WTC11 (cell line): ENCODE data around the gene LIX1L. TPM values are rescaled to one million over a fixed set of nuclear protein-coding genes. Genes with fewer than 3 reads are reported as not detected.

ENCODE experiments used
- ATAC-seq: fragments of 200-7000 bp; cut with Tn5 transposase; 2 replicates; pipeline ENCODE4 v1.10.0; 2021; ENCODE audit warnings: mild to moderate bottlenecking, moderate library complexity
- CTCF ChIA-PET: fragments of 300-600 bp; sonication (Branson Sonifier 250); formaldehyde crosslinking; loops from one replicate; lab custom pipeline; 2021; ENCODE audit warnings: antibody characterized with exemption; lab: Charles Lee
- POLR2A ChIA-PET: fragments of 350-600 bp; sonication (Branson Sonifier 250); formaldehyde crosslinking; loops from one replicate; lab custom pipeline; 2021; ENCODE audit warnings: antibody characterized with exemption; lab: Charles Lee
- DNase-seq: peaks from one replicate; pipeline ENCODE4 v3.0.0; 2021; ENCODE audit warnings: low spot score
- H3K27ac Mint-ChIP-seq: 2 replicates; pipeline ENCODE4 v1.8.0; 2021; ENCODE audit warnings: mixed read lengths
- H3K27me3 Mint-ChIP-seq: 2 replicates; pipeline ENCODE4 v1.8.0; 2021; ENCODE audit warnings: low read depth, mild to moderate bottlenecking, moderate library complexity, mixed read lengths
- H3K36me3 Mint-ChIP-seq: 2 replicates; pipeline ENCODE4 v1.8.0; 2021; ENCODE audit warnings: mixed read lengths
- H3K4me1 Mint-ChIP-seq: 2 replicates; pipeline ENCODE4 v1.8.0; 2022; ENCODE audit warnings: mixed read lengths
- H3K4me3 Mint-ChIP-seq: 2 replicates; pipeline ENCODE4 v1.8.0; 2021; ENCODE audit warnings: mild to moderate bottlenecking, moderate library complexity, mixed read lengths
- H3K9me3 Mint-ChIP-seq: 2 replicates; pipeline ENCODE4 v1.8.0; 2021; ENCODE audit warnings: mixed read lengths
- ATF1 ChIP-seq: sonication (generic); formaldehyde crosslinking; IDR thresholded peaks from 2 replicates; pipeline ENCODE4 v1.8.1; 2023; ENCODE audit warnings: mild to moderate bottlenecking, moderate library complexity, missing genetic modification reagents
- CREB1 ChIP-seq: sonication (generic); formaldehyde crosslinking; IDR thresholded peaks from 2 replicates; pipeline ENCODE4 v1.8.0; 2023; ENCODE audit warnings: mild to moderate bottlenecking, missing genetic modification reagents
- FOXJ3 ChIP-seq: sonication (generic); formaldehyde crosslinking; IDR thresholded peaks from 2 replicates; pipeline ENCODE4 v1.9.0; 2021; ENCODE audit warnings: missing genetic modification reagents, mild to moderate bottlenecking, borderline replicate concordance
- FOXP1 ChIP-seq: sonication (generic); formaldehyde crosslinking; IDR thresholded peaks from 2 replicates; pipeline ENCODE4 v1.8.0; 2022; ENCODE audit warnings: missing genetic modification reagents, mild to moderate bottlenecking, moderate library complexity, borderline replicate concordance
- GRHL2 ChIP-seq: fragments of 250-450 bp; sonication (Bioruptor Pico); IDR thresholded peaks from 2 replicates; pipeline ENCODE4 v1.8.0; 2022; ENCODE audit warnings: mild to moderate bottlenecking, moderate library complexity; ENCODE audit not compliant: insufficient replicate concordance, severe bottlenecking
- JAZF1 ChIP-seq: fragments of 250-450 bp; sonication (Bioruptor Pico); IDR thresholded peaks from 2 replicates; pipeline ENCODE4 v1.9.0; 2021; ENCODE audit warnings: moderate library complexity, mild to moderate bottlenecking, inconsistent platforms
- JUN ChIP-seq: sonication (generic); formaldehyde crosslinking; IDR thresholded peaks from 2 replicates; pipeline ENCODE4 v1.8.0; 2023; ENCODE audit warnings: mild to moderate bottlenecking, missing genetic modification reagents
- MYBL2 ChIP-seq: sonication (generic); formaldehyde crosslinking; IDR thresholded peaks from 2 replicates; pipeline ENCODE4 v1.8.1; 2023; ENCODE audit warnings: mild to moderate bottlenecking, moderate library complexity, missing genetic modification reagents
- RORB ChIP-seq: fragments of 250-450 bp; sonication (Bioruptor Pico); IDR thresholded peaks from 2 replicates; pipeline ENCODE4 v1.9.0; 2021; ENCODE audit warnings: mild to moderate bottlenecking
- SP1 ChIP-seq: sonication (generic); formaldehyde crosslinking; conservative IDR thresholded peaks from 2 replicates; pipeline ENCODE4 v1.8.1; 2022; ENCODE audit warnings: missing genetic modification reagents
- TEAD1 ChIP-seq: sonication (generic); formaldehyde crosslinking; IDR thresholded peaks from 2 replicates; pipeline ENCODE4 v1.8.0; 2022; ENCODE audit warnings: mild to moderate bottlenecking, missing genetic modification reagents
- ZNF396 ChIP-seq: fragments of 250-450 bp; sonication (Bioruptor Pico); IDR thresholded peaks from 2 replicates; pipeline ENCODE4 v1.8.0; 2021; ENCODE audit warnings: mild to moderate bottlenecking, moderate library complexity, borderline replicate concordance
- ZNF671 ChIP-seq: fragments of 250-450 bp; sonication (Bioruptor Pico); IDR thresholded peaks from 2 replicates; pipeline ENCODE4 v1.8.0; 2021; ENCODE audit warnings: mild to moderate bottlenecking
- total RNA-seq: library from RNA; stranded (reverse); gene quantifications from 3 replicates; pipeline ENCODE4 v1.2.3, GENCODE V29; 2021
- TF ChIP-seq, protein P1 (sequence below): sonication (generic); formaldehyde crosslinking; IDR thresholded peaks from 2 replicates; pipeline ENCODE4 v1.8.0; 2022; ENCODE audit warnings: mild to moderate bottlenecking, missing genetic modification reagents
- TF ChIP-seq, protein P2 (sequence below): fragments of 250-450 bp; sonication (Bioruptor Pico); IDR thresholded peaks from 2 replicates; pipeline ENCODE4 v1.9.0; 2021; ENCODE audit warnings: mild to moderate bottlenecking, borderline replicate concordance
- TF ChIP-seq, protein P3 (sequence below): sonication (generic); formaldehyde crosslinking; IDR thresholded peaks from 2 replicates; pipeline ENCODE4 v1.8.0; 2022; ENCODE audit warnings: mild to moderate bottlenecking, missing genetic modification reagents
- TF ChIP-seq, protein P4 (sequence below): sonication (generic); formaldehyde crosslinking; IDR thresholded peaks from 2 replicates; pipeline ENCODE4 v1.8.1; 2022; ENCODE audit warnings: mild to moderate bottlenecking, missing genetic modification reagents, moderate library complexity, borderline replicate concordance
- TF ChIP-seq, protein P5 (sequence below): fragments of 250-450 bp; sonication (Bioruptor Pico); IDR thresholded peaks from 2 replicates; pipeline ENCODE4 v1.9.0; 2021; ENCODE audit warnings: mild to moderate bottlenecking
- TF ChIP-seq, protein P6 (sequence below): sonication (generic); formaldehyde crosslinking; IDR thresholded peaks from 2 replicates; pipeline ENCODE4 v1.8.1; 2022; ENCODE audit warnings: mild to moderate bottlenecking, moderate library complexity, missing genetic modification reagents
- TF ChIP-seq, protein P7 (sequence below): sonication (generic); formaldehyde crosslinking; IDR thresholded peaks from 2 replicates; pipeline ENCODE4 v1.8.1; 2023; ENCODE audit warnings: mild to moderate bottlenecking, missing genetic modification reagents
- TF ChIP-seq, protein P8 (sequence below): sonication (generic); formaldehyde crosslinking; IDR thresholded peaks from 2 replicates; pipeline ENCODE4 v1.8.1; 2022; ENCODE audit warnings: low read depth, mild to moderate bottlenecking, moderate library complexity, missing genetic modification reagents, borderline replicate concordance

The LIX1L gene
- total RNA-seq, 1 experiment from 2014 or later, result 3.0 TPM

DNA sequence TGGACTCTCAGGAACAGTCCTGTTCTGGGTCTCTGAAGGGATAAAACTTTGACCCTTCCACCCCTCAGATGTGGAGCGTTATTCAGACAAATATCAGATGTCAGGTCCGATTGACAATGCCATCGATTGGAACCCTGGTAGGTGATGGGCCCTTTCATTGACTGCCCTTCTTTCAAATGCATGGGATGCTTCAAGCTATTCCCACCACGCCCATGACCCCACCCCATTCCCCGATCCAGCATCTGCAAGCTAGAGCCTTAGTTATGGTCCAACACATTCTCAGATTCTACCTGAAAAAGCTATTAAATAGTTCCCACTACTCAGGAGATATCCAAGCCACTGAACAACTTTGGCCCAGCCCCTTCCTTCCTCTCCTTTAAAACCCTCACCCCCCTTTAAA lies 19.2 kb upstream of the LIX1L start (continued):
- TF ChIP-seq, protein P1, sequence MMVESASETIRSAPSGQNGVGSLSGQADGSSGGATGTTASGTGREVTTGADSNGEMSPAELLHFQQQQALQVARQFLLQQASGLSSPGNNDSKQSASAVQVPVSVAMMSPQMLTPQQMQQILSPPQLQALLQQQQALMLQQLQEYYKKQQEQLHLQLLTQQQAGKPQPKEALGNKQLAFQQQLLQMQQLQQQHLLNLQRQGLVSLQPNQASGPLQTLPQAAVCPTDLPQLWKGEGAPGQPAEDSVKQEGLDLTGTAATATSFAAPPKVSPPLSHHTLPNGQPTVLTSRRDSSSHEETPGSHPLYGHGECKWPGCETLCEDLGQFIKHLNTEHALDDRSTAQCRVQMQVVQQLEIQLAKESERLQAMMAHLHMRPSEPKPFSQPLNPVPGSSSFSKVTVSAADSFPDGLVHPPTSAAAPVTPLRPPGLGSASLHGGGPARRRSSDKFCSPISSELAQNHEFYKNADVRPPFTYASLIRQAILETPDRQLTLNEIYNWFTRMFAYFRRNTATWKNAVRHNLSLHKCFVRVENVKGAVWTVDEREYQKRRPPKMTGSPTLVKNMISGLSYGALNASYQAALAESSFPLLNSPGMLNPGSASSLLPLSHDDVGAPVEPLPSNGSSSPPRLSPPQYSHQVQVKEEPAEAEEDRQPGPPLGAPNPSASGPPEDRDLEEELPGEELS (CRISPR knock-in tag), result no peak
- TF ChIP-seq TEAD1 (CRISPR knock-in tag), result no peak
- no peak for TF ChIP-seq SP1 (CRISPR knock-in tag)
- TF ChIP-seq, protein P2, sequence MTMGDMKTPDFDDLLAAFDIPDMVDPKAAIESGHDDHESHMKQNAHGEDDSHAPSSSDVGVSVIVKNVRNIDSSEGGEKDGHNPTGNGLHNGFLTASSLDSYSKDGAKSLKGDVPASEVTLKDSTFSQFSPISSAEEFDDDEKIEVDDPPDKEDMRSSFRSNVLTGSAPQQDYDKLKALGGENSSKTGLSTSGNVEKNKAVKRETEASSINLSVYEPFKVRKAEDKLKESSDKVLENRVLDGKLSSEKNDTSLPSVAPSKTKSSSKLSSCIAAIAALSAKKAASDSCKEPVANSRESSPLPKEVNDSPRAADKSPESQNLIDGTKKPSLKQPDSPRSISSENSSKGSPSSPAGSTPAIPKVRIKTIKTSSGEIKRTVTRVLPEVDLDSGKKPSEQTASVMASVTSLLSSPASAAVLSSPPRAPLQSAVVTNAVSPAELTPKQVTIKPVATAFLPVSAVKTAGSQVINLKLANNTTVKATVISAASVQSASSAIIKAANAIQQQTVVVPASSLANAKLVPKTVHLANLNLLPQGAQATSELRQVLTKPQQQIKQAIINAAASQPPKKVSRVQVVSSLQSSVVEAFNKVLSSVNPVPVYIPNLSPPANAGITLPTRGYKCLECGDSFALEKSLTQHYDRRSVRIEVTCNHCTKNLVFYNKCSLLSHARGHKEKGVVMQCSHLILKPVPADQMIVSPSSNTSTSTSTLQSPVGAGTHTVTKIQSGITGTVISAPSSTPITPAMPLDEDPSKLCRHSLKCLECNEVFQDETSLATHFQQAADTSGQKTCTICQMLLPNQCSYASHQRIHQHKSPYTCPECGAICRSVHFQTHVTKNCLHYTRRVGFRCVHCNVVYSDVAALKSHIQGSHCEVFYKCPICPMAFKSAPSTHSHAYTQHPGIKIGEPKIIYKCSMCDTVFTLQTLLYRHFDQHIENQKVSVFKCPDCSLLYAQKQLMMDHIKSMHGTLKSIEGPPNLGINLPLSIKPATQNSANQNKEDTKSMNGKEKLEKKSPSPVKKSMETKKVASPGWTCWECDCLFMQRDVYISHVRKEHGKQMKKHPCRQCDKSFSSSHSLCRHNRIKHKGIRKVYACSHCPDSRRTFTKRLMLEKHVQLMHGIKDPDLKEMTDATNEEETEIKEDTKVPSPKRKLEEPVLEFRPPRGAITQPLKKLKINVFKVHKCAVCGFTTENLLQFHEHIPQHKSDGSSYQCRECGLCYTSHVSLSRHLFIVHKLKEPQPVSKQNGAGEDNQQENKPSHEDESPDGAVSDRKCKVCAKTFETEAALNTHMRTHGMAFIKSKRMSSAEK (CRISPR knock-in tag), result no peak

DNA sequence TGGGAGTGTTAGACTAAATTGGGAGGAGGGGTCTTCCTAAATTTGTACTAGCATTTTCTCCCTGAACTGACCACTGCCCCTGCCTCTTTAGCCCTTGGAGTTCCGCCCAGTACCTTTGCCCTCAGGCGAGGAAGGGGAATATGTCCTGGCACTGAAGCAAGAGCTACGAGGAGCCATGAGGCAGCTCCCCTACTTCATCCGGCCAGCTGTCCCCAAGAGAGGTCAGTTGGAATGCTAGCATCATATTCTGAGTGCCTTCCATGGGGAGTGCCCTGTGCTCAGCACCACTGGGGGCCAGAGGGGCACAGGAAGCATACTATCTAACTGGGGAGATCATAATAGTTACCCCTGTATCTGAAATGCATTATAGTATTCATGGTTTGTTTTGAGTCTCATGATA lies 17.4 kb upstream of the LIX1L start:
- Mint-ChIP-seq H3K4me1 (peaks cover 2% of the 10 kb centered on the region; the same call in 1 of the 2 replicates), H3K27me3 (no peaks in the 10 kb centered on the region), H3K27ac (no peak overlapping the region; the same call in 1 of the 2 replicates), H3K36me3 (no peaks in the 10 kb centered on the region), H3K9me3 (no peaks in the 10 kb centered on the region), H3K4me3 (no peak overlapping the region)
- TF ChIP-seq FOXJ3 (CRISPR knock-in tag) (no peak), CREB1 (CRISPR knock-in tag) (no peak), RORB (CRISPR knock-in tag) (no peak), ZNF396 (no peak), FOXP1 (CRISPR knock-in tag) (no peak), JAZF1 (CRISPR knock-in tag) (no peak), ZNF671 (no peak)
- TF ChIP-seq, protein P3, sequence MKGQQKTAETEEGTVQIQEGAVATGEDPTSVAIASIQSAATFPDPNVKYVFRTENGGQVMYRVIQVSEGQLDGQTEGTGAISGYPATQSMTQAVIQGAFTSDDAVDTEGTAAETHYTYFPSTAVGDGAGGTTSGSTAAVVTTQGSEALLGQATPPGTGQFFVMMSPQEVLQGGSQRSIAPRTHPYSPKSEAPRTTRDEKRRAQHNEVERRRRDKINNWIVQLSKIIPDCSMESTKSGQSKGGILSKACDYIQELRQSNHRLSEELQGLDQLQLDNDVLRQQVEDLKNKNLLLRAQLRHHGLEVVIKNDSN (CRISPR knock-in tag), result no peak
- TF ChIP-seq, protein P4, sequence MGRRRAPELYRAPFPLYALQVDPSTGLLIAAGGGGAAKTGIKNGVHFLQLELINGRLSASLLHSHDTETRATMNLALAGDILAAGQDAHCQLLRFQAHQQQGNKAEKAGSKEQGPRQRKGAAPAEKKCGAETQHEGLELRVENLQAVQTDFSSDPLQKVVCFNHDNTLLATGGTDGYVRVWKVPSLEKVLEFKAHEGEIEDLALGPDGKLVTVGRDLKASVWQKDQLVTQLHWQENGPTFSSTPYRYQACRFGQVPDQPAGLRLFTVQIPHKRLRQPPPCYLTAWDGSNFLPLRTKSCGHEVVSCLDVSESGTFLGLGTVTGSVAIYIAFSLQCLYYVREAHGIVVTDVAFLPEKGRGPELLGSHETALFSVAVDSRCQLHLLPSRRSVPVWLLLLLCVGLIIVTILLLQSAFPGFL (CRISPR knock-in tag), result no peak
- ATAC-seq, result no peak
- no peak for DNase-seq
- CTCF ChIA-PET, result no interaction called here
- POLR2A ChIA-PET, result no interaction called here

DNA sequence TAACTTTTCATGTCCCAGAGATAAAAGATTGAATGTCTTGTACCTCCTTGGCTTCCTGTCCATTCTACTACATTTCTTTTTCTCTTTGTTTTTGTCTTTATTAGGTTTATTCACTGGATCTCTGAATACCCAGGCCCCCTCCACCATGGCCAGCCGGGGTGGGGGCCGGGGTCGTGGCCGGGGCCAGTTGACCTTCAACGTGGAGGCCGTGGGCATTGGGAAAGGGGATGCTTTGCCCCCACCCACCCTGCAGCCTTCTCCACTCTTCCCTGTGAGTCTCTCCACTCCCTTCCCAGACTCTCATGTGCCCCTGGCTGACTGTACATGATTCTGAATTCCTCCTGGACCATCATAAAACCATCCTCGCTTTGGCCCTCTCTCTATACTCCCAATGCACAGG lies 16.9 kb upstream of the LIX1L start:
- H3K36me3 Mint-ChIP-seq, result no peaks in the 10 kb centered on the region
- CTCF ChIA-PET, result no interaction called here
- peaks cover 2% of the 10 kb centered on the region; the same call in 1 of the 2 replicates for H3K4me1 Mint-ChIP-seq
- H3K4me3 Mint-ChIP-seq, result no peak overlapping the region
- no peaks in the 10 kb centered on the region for H3K27me3 Mint-ChIP-seq
- H3K27ac Mint-ChIP-seq, result no peak overlapping the region
- ATAC-seq, result no peak
- POLR2A ChIA-PET, result no interaction called here
- TF ChIP-seq, protein P5, sequence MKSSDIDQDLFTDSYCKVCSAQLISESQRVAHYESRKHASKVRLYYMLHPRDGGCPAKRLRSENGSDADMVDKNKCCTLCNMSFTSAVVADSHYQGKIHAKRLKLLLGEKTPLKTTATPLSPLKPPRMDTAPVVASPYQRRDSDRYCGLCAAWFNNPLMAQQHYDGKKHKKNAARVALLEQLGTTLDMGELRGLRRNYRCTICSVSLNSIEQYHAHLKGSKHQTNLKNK (CRISPR knock-in tag), result no peak
- TF ChIP-seq FOXP1 (CRISPR knock-in tag) (no peak), JUN (no peak), GRHL2 (no peak), ATF1 (CRISPR knock-in tag) (no peak), MYBL2 (CRISPR knock-in tag) (no peak)
- TF ChIP-seq, protein P6, sequence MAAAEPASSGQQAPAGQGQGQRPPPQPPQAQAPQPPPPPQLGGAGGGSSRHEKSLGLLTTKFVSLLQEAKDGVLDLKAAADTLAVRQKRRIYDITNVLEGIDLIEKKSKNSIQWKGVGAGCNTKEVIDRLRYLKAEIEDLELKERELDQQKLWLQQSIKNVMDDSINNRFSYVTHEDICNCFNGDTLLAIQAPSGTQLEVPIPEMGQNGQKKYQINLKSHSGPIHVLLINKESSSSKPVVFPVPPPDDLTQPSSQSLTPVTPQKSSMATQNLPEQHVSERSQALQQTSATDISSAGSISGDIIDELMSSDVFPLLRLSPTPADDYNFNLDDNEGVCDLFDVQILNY (CRISPR knock-in tag), result no peak
- TF ChIP-seq, protein P7, sequence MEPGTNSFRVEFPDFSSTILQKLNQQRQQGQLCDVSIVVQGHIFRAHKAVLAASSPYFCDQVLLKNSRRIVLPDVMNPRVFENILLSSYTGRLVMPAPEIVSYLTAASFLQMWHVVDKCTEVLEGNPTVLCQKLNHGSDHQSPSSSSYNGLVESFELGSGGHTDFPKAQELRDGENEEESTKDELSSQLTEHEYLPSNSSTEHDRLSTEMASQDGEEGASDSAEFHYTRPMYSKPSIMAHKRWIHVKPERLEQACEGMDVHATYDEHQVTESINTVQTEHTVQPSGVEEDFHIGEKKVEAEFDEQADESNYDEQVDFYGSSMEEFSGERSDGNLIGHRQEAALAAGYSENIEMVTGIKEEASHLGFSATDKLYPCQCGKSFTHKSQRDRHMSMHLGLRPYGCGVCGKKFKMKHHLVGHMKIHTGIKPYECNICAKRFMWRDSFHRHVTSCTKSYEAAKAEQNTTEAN (CRISPR knock-in tag), result no peak
- TF ChIP-seq, protein P8, sequence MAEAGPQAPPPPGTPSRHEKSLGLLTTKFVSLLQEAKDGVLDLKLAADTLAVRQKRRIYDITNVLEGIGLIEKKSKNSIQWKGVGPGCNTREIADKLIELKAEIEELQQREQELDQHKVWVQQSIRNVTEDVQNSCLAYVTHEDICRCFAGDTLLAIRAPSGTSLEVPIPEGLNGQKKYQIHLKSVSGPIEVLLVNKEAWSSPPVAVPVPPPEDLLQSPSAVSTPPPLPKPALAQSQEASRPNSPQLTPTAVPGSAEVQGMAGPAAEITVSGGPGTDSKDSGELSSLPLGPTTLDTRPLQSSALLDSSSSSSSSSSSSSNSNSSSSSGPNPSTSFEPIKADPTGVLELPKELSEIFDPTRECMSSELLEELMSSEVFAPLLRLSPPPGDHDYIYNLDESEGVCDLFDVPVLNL, result no peak
- TF ChIP-seq, all 79 proteins: peak for 0
- no peaks in the 10 kb centered on the region for H3K9me3 Mint-ChIP-seq
- no peak for DNase-seq
